Retinal pigment epithelial cell (primary cell): Measurements from ENCODE around the gene SULT1C2.
A peak's percentile ranks its signal among the peaks of the same experiment; 100 is the strongest.

ENCODE experiments used
- DNase-seq: peaks from one replicate; pipeline ENCODE4 v3.0.0-alpha.2; 2010; ENCODE audit warnings: low read depth
- H3K4me3 ChIP-seq: 2 replicates; pipeline ENCODE4 v1.5.1; 2011; ENCODE audit warnings: mild to moderate bottlenecking, low read length, control low read depth, moderate library complexity
- CTCF ChIP-seq: conservative IDR thresholded peaks from 2 replicates; pipeline ENCODE4 v1.5.1; 2011; ENCODE audit warnings: low read depth, low read length, control low read depth, inconsistent platforms

SULT1C2 gene

GRCh38 chr2:108288534-108289106 is at the start of gene SULT1C2:
Gene SULT1C2 (plus strand): TSS chr2:108288895. CDS start chr2:108293668, 4,773 bp downstream.
- peak within 1 kb of the TSS; percentile 1 for H3K4me3 ChIP-seq
- TF ChIP-seq CTCF = no peak
- DNase-seq = peak; percentile 68

- no peak for DNase-seq
Observed at GRCh38 chr2:108239786-108240185, 48.9 kb upstream of the SULT1C2 start, which contains the start of gene SULT1C3. Gene SULT1C3 (plus strand): TSS chr2:108239968. CDS start chr2:108247195, 7,227 bp downstream.

GRCh38 chr2:108240966-108241365 is 47.7 kb upstream of the SULT1C2 start:
- H3K4me3 ChIP-seq = no peak overlapping the region
- DNase-seq = no peak
- TF ChIP-seq CTCF = no peak

More at GRCh38 chr2:108239786-108240185, 48.9 kb upstream of the SULT1C2 start, which contains the start of gene SULT1C3:
- no peak for TF ChIP-seq CTCF
- no peak within 1 kb of the TSS for H3K4me3 ChIP-seq

GRCh38 chr2:108243566-108243965 is 45.1 kb upstream of the SULT1C2 start:
- no peak overlapping the region for H3K4me3 ChIP-seq
- TF ChIP-seq CTCF = no peak
- DNase-seq = no peak

DNA sequence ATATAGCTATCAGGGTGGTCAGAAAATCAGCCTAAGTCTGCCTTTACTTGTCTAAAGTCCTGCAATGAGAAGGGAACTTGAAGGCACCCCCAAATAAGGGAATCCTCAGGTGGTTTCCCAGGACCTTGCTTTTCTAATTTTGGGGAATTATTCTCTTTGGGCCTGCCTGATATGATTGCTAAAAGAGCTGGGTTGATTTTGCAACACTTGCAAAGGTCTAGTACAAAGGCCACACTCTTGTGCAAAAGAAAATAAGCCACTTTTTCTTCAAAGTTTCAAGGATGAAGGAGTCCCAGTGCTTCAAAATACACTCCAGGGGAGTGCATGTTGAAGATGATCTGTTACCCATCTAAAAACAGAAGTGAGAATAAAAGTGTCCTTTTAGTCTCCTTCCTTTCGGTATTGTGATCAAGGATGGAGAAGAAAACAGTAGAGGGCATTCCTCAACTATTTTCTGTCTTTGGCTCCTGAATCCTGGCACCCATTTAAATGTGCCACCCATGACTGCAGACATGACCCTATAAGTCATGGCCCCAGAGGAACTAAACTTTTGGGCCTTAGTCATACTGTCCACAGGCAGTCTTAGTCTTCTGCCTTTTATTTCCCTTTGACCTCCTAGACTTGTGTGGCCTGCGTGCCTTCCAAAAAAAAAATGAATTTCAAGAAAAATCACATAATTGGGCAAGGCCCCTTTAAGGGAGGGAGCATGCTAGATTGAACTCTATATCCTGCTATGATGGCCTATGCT is 43.9 kb upstream of the SULT1C2 start:
- no peak overlapping the region for H3K4me3 ChIP-seq
- no peak for TF ChIP-seq CTCF
- DNase-seq = no peak

DNA sequence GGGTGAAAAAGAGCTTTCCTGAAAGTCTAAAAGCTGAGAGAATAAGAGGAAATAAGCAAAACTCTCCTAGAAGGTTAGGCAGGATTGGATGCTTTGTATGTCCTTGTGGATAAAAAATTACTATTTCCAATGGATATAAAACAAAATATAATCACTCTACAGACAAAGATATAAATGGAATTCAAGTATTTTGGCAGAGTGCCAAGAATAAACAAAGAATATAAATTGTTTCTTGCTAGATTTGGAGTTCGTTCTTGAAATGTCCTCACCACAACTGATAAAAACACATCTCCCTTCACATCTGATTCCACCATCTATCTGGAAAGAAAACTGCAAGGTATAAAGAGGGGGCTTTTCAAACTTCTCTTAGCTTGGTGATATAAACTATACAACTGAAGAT is 35.6 kb upstream of the SULT1C2 start:
- no peak for DNase-seq
- no peak for TF ChIP-seq CTCF
- no peak overlapping the region for H3K4me3 ChIP-seq
